Mononuclear cell (primary cell): ENCODE data around the gene COX6A1. TPM values are rescaled to one million over a fixed set of nuclear protein-coding genes. Genes with fewer than 3 reads are reported as not detected.
"Not testable (repeated sequence)": the region's sequence is repeated elsewhere in the genome, so short reads cannot be mapped to it uniquely, and the experiment has no call there.

ENCODE experiments used
- H3K27me3 ChIP-seq: 2 replicates; pipeline ENCODE4 v1.6.0; 2011; ENCODE audit warnings: low read length, control low read depth; ENCODE audit not compliant: insufficient read depth
- H3K4me1 ChIP-seq: 2 replicates; pipeline ENCODE4 v1.5.1; 2011; ENCODE audit warnings: mild to moderate bottlenecking, low read length, control low read depth; ENCODE audit not compliant: insufficient read depth
- H3K4me3 ChIP-seq: 2 replicates; pipeline ENCODE4 v1.5.1; 2011; ENCODE audit warnings: mild to moderate bottlenecking, low read length, moderate library complexity
- H3K9me3 ChIP-seq: 2 replicates; pipeline ENCODE4 v1.5.1; 2011; ENCODE audit warnings: low read depth, mild to moderate bottlenecking, control low read depth, low read length
- total RNA-seq: library from RNA; depleted of rRNA; stranded (reverse); fragments of >200 nt; gene quantifications from one replicate; pipeline ENCODE4 v1.2.3, GENCODE V29; 2012

COX6A1 gene
- total RNA-seq, 1 donor = 138 TPM

DNA sequence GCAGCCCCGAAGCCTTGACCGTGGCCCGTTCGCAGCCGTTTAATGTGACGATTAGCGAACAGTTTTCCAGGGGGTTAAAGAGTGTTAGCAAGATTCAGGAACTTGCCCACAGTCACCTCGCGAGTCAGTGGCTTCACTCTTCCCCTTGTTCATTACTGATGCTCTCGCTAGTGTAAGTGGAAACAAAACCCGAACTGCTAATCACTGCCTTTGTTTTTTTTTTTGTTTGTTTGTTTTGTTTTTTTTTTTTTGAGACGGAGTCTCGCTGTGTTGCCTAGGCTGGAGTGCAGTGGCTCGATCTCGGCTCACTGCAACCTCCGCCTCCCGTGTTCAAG lies 8.9 kb downstream of the COX6A1 start:
- H3K4me1 ChIP-seq = peaks cover 29% of the 10 kb centered on the region
- H3K9me3 ChIP-seq, H3K27me3 ChIP-seq: not testable (repeated sequence)
- H3K4me3 ChIP-seq = peak overlapping the region; percentile 99

DNA sequence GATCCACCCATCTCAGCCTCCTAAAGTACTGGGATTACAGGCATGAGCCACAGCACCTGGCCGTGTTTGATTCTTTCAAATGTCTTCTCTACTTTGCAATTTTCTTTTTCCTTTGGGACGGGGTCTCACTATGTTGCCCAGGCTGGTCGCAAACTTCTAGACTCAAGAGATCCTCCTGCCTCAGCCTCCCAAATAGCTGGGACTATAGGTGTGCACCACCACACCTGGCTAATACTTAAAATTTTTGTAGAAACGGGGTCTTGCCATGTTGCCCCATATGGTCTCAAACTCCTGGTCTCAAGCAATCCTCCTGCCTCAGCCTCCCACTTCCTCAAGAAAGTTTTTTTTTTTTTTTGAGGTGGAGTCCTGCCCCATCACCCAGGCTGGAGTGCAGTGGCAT lies 10.1 kb downstream of the COX6A1 start:
- Histone ChIP-seq H3K9me3 (no peaks in the 10 kb centered on the region), H3K4me3 (no peak overlapping the region), H3K27me3 (no peaks in the 10 kb centered on the region), H3K4me1 (peaks cover 29% of the 10 kb centered on the region)

DNA sequence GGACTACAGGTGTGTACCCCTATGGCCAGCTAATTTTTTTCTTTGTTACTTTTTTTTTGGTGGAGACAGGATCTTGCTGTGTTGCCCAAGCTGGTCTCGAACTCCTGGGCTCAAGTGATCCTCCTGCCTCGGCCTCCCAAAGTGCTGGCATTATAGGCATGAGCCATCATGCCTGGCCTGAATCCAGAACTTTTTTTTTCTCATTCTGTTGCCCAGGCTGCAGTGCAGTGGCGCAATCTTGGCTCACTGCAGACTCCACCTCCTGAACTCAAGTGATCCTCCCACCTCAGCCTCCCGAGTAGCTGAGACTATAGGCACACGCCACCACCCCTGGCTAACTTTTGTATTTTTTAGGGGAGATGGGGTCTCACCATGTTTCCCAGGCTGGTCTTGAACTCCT lies 14.6 kb downstream of the COX6A1 start:
- H3K27me3 ChIP-seq, H3K4me3 ChIP-seq, H3K9me3 ChIP-seq, H3K4me1 ChIP-seq: not testable (repeated sequence)

DNA sequence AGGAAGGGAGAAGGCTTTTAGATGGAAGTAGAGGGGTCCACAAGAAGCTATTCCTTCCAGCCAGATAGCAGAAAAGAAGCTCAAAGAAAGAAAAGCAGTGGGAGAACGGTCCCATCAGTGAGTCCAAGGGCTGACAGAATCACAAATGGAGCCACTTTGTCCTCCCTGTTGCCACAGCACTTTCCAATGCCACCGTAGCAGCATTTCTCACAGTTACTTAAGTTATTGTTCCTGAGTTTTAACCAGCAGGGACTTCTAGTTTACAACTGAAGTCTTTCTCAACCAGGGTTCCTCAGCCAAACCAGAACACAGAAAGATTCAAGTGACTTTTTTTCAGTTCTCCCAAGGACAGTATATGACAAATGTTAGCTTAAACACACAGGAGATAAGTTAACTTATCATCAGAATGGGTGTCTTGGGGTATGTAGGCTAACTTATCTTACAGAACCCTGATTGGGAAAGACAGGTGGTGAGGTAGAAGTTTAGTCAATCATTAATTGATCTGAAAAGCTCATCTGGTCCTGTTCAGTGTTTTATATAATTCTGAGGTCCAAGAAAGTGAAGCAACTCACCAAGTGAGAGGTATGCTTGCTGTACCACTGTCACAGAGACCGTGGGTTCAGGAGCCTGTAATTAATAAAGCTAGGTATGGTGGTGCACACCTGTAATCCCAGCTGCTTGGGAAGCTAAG lies 15.3 kb downstream of the COX6A1 start:
- Histone ChIP-seq H3K4me3 (no peak overlapping the region), H3K27me3 (no peaks in the 10 kb centered on the region)

DNA sequence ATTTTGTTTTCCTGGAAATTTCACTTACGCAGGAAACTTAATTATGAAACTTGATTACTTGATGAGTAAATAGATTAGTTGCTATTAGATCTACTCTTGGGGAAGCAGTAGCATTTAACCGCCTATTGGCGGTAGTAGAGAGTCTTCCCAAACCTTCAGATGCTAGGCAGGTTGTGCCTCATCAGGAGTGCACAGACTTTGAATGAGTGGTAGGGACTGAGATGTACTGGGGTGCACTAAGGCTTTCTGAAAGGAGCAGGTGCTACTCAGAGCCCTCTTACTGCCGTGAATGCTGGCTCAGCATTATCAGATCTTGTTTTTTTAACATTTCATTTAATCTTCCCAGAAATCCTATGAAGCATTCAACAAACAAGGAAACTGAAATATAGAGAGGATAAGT lies 16.1 kb downstream of the COX6A1 start:
- Histone ChIP-seq H3K27me3 (no peaks in the 10 kb centered on the region), H3K4me3 (no peak overlapping the region), H3K9me3 (no peaks in the 10 kb centered on the region), H3K4me1 (no peaks in the 10 kb centered on the region)

More for the DNA sequence above, 15.3 kb downstream of the COX6A1 start:
- Histone ChIP-seq H3K4me1 (peaks cover 2% of the 10 kb centered on the region), H3K9me3 (no peaks in the 10 kb centered on the region)

DNA sequence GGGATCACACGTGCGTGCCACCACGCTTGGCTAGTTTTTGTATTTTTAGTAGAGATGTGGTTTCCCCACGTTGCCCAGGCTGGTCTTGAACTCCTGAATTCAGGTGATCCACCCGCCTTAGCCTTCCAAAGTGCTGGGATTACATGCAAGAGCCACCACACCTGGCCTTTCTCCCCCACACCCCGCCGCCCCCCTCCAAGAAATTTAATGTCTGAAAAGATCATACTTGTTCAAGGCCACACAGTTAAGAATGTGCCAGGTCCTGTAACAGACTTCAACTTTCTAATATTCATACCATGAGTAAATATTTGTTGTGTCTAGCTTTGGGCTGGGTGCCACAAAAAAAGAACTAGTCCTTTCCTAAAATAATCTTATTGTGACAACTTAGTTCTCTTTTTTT lies 17.4 kb downstream of the COX6A1 start:
- Histone ChIP-seq H3K9me3 (no peaks in the 10 kb centered on the region), H3K4me1 (no peaks in the 10 kb centered on the region), H3K4me3 (no peak overlapping the region), H3K27me3 (no peaks in the 10 kb centered on the region)

DNA sequence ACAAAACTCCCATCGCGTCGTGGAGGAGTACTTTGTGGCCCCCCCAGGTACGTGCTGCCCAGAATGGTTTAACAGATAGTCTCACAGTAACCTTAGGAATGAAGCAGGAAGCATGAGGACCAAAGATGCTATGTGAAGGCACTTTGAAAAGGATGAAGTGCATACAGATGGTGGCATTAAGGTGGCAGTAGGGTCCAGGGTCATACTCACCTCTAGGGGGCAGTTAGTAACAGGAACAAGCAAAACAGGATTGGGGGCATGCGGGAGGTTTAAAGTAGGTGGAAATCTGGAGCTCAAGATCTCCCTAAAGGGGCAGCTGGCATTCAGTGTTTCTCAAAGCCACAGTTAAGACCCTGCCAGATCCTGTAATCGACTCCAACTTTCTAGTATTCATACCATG lies 19.2 kb downstream of the COX6A1 start:
- Histone ChIP-seq H3K9me3 (no peaks in the 10 kb centered on the region), H3K4me1 (no peaks in the 10 kb centered on the region), H3K4me3 (no peak overlapping the region), H3K27me3 (no peaks in the 10 kb centered on the region)

DNA sequence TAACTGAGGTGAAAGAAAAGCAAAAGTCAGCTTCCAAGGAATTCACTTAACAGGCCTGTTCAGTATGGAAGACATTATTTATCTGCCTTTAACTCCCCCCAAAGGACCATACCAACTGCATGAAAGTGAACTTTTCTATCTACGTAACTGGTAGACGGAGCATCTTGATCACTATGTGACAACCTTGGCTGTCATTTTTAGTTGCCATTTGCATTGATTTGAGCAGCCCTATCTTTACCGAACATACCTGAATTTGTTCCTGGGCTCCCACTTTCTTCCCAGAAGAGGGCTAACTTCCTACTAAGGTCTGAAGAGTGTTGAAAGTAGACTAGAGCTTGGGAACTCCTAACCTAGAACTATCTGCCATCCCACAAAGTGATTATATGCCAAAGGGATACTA lies 22.2 kb downstream of the COX6A1 start:
- H3K4me1 ChIP-seq = no peaks in the 10 kb centered on the region
- no peaks in the 10 kb centered on the region for H3K9me3 ChIP-seq
- H3K27me3 ChIP-seq = no peaks in the 10 kb centered on the region

DNA sequence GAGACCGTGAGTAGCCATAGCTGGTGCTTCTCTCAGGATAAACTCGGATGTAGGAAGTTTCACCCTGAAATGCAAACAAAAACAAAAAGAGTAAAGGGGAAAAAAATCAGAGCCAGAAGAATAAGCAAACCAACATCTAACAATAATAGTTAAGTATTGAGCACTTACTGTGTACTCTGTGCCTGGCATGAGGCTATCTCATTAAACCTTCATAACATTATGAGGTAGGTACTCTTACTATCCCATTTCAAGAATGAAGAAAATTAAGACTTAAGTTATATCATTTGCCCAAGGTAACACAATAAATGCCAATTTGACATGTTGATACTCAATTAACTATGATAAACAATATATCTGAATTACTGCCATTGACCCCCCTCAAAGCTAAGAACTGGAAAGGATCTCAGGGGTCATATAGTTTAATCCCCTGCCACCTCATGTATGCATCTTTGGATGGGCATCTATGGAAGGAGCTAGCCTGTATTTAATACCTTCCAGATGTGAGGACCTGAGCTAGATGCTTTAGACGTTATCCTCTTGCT lies 24.3 kb downstream of the COX6A1 start:
- Histone ChIP-seq H3K9me3 (no peaks in the 10 kb centered on the region), H3K4me1 (peaks cover 12% of the 10 kb centered on the region), H3K4me3 (no peak overlapping the region), H3K27me3 (no peaks in the 10 kb centered on the region)

More for the DNA sequence above, 22.2 kb downstream of the COX6A1 start:
- no peak overlapping the region for H3K4me3 ChIP-seq

DNA sequence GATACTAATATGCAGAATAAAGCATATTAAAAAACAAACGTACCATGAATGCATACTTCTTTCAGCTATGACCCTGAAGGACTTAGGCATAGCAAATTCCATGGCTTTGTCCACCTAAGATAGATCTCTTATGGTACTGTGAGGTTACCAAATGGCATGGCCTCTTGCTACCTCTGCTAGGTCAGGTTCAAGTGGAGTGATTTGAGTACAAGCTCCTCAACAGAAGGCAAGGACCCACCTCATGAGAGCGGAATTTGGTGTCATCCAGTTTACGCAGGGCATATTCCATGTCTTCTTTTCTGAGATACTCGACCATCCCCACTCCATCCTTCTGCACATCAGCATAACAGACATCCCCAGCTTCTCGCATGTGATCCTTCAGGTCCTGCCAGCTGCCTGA lies 25.8 kb downstream of the COX6A1 start:
- Histone ChIP-seq H3K4me3 (no peak overlapping the region), H3K9me3 (no peaks in the 10 kb centered on the region), H3K27me3 (no peaks in the 10 kb centered on the region), H3K4me1 (peaks cover 28% of the 10 kb centered on the region)

DNA sequence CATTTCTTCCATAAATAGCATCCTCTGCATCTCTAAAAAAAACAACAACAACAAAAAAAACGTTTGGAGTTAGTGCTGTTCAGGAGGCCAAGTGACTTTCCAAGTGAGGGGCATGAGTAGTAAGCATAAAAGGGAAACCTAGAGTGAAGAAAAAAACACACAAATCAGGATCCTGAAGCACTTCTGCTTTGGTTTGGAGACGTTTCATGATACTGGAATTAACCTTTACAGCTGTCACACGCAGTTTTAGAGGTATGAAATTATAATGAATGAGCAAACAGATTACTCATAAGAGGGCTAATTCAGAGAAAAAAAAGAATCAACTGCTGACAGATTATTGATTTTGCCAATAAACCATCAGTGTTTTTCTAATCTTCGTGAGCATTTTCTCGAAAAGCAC lies 27.8 kb downstream of the COX6A1 start:
- H3K4me1 ChIP-seq = peaks cover 40% of the 10 kb centered on the region
- H3K4me3 ChIP-seq = no peak overlapping the region

DNA sequence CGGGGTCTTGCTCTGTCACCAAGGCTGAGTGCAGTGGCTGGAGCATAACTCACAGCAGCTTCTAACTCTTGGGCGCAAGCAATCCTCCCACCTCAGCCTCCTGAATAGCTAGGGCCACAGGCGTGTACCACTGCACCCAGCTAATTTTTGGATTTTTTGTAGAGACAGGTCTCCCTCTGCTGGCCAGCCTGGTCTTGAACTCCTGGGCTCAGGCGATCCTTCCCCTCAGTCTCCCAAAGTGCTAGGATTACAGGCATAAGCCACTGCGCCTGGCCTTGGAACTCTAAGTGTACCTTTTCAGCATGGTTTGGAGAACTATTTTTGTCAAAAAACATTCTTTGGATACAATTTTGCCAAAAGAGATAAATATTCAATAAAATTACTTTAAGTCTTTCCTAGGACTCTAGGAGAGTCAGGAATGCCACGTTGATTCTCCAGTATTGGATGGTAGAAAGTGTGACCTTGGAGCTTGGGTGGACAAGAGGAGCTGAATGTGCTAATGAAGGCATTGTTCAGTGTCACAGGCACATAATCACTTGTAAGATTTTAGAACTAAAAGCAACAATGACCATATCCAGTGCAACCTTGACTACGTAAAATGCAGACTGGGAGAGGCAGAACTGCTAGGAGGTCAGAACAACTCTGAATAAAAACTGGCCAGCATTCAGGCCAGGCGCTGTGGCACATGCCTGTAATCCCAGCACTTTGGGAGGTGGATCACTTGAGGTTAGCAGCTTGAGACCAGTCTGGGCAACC lies 28.8 kb downstream of the COX6A1 start:
- no peaks in the 10 kb centered on the region for H3K9me3 ChIP-seq
- H3K27me3 ChIP-seq = no peaks in the 10 kb centered on the region
- peaks cover 40% of the 10 kb centered on the region for H3K4me1 ChIP-seq
- H3K4me3 ChIP-seq = no peak overlapping the region

More for the DNA sequence above, 27.8 kb downstream of the COX6A1 start:
- Histone ChIP-seq H3K9me3 (no peaks in the 10 kb centered on the region), H3K27me3 (no peaks in the 10 kb centered on the region)

DNA sequence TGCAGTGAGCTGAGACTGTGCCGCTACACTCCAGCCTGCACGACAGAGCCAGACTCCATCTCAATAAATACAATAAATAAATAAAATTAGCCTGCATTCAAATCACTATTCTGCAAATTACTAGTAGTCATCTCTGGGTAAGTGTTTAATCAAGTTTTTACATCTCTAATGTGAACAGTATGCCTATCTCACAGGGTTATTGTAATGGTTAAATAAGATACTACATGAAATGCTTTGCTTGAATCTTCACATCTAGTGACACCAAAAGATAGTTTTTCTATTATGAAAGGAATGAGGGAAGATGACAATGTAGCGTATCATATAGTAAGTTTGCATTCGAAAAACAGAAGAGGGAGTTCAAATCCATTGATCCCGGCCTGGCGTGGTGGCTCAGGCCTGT lies 29.5 kb downstream of the COX6A1 start:
- Histone ChIP-seq H3K27me3 (no peaks in the 10 kb centered on the region), H3K4me3 (no peak overlapping the region), H3K9me3 (no peaks in the 10 kb centered on the region), H3K4me1 (peaks cover 40% of the 10 kb centered on the region)

DNA sequence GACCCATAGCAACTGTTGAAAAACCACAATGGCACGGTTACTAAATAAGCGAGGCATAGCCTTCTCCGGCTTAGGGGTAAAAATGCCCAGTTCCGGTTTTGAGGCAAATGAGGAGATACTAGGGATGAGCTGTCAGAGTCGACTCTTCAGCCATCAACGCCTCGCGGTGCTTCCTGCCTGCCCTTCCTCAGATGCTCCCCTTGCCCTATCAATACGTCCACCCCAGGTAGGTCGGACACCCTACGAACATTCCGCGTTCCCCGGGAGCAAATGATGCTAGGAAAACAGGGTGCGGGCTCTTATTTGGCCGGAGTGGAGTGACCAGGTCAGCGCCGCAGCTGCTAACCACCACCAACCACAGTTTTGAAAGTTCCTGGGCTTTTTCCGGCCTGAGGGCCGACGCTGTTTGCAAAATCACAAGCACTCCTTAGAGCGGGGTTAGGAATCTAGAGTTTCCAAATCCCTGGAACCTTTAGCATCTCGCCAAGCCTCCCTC lies 30.5 kb downstream of the COX6A1 start:
- H3K9me3 ChIP-seq = no peaks in the 10 kb centered on the region
- H3K27me3 ChIP-seq = no peaks in the 10 kb centered on the region
- H3K4me1 ChIP-seq = peaks cover 40% of the 10 kb centered on the region
- peak overlapping the region; percentile 76 for H3K4me3 ChIP-seq

DNA sequence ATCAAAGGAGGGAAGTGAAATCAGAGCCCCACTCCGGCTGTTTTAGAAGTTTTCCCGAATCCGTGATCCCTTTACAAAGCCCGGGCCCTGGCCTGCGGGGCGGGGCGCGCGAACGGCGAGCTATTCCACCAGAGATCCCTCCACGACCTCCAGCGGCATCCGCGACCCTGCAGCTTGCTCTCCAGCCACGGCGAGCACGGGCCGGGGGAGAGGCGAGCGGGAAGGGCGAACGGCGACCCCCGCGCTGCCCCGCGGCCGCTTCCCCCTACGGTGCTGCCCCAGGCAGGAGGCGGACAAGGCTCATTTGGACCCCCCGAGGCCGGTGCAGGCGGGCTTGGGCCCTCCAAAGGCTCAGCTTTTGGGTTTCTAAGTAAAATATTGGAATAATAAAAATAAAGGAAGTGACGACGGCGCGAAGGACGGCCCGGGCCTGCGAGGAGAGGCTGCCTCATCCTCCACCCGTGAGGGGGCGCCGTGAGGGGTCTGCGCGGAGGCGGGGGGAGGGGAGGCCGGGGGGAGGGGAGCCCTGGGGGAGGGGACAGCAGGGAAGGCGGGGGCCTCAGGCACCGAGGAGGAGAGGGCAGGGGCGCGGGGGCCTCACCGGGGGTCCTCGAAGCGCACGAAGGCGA lies 31.0 kb downstream of the COX6A1 start:
- peaks cover 41% of the 10 kb centered on the region for H3K4me1 ChIP-seq
- peak overlapping the region; percentile 76 for H3K4me3 ChIP-seq
- no peaks in the 10 kb centered on the region for H3K9me3 ChIP-seq
- H3K27me3 ChIP-seq = no peaks in the 10 kb centered on the region
